HEK293 (cell line): ENCODE results near the gene SMCHD1.

ENCODE experiments used
- FEZF1 ChIP-seq: fragments of 450-650 bp; formaldehyde crosslinking; IDR thresholded peaks from 2 replicates; pipeline ENCODE4 v1.5.1; 2016; ENCODE audit warnings: missing biosample characterization, missing genetic modification characterization
- KLF10 ChIP-seq: fragments of 450-650 bp; IDR thresholded peaks from 2 replicates; pipeline ENCODE4 v1.5.1; 2018; ENCODE audit warnings: missing biosample characterization, mild to moderate bottlenecking, missing genetic modification characterization
- KLF9 ChIP-seq: fragments of 450-650 bp; formaldehyde crosslinking; IDR thresholded peaks from 2 replicates; pipeline ENCODE4 v1.5.1; 2016; ENCODE audit warnings: missing biosample characterization, missing genetic modification characterization, low read depth
- PATZ1 ChIP-seq: fragments of 450-650 bp; formaldehyde crosslinking; IDR thresholded peaks from 2 replicates; pipeline ENCODE4 v1.5.1; 2016; ENCODE audit warnings: missing biosample characterization, missing genetic modification characterization
- PRDM1 ChIP-seq: fragments of 450-650 bp; formaldehyde crosslinking; IDR thresholded peaks from 2 replicates; pipeline ENCODE4; 2016; ENCODE audit warnings: missing biosample characterization, missing genetic modification characterization
- REPIN1 ChIP-seq: fragments of 450-650 bp; formaldehyde crosslinking; IDR thresholded peaks from 2 replicates; pipeline ENCODE4 v1.5.1; 2017; ENCODE audit warnings: missing biosample characterization, missing genetic modification characterization, low read depth
- ZBTB17 ChIP-seq: fragments of 450-650 bp; formaldehyde crosslinking; IDR thresholded peaks from 2 replicates; pipeline ENCODE4 v1.5.1; 2016; ENCODE audit warnings: missing biosample characterization, missing genetic modification characterization
- ZBTB20 ChIP-seq: fragments of 450-650 bp; formaldehyde crosslinking; IDR thresholded peaks from 2 replicates; pipeline ENCODE4 v1.5.1; 2016; ENCODE audit warnings: missing biosample characterization, missing genetic modification characterization
- ZBTB8A ChIP-seq: fragments of 450-650 bp; formaldehyde crosslinking; IDR thresholded peaks from 2 replicates; pipeline ENCODE4 v1.5.1; 2016; ENCODE audit warnings: missing biosample characterization, missing genetic modification characterization
- ZEB2 ChIP-seq: fragments of 450-650 bp; formaldehyde crosslinking; IDR thresholded peaks from 2 replicates; pipeline ENCODE4 v1.5.1; 2016; ENCODE audit warnings: missing biosample characterization, missing genetic modification characterization
- ZFHX2 ChIP-seq: fragments of 450-650 bp; formaldehyde crosslinking; conservative IDR thresholded peaks from 2 replicates; pipeline ENCODE4 v1.5.1; 2016; ENCODE audit warnings: missing biosample characterization, missing genetic modification characterization
- ZNF146 ChIP-seq: fragments of 450-650 bp; formaldehyde crosslinking; IDR thresholded peaks from 2 replicates; pipeline ENCODE4 v1.5.1; 2016; ENCODE audit warnings: missing biosample characterization, missing genetic modification characterization
- ZNF174 ChIP-seq: fragments of 450-650 bp; formaldehyde crosslinking; IDR thresholded peaks from 2 replicates; pipeline ENCODE4 v1.5.0; 2017; ENCODE audit warnings: missing biosample characterization, mild to moderate bottlenecking, missing genetic modification characterization
- ZNF175 ChIP-seq: fragments of 450-650 bp; formaldehyde crosslinking; IDR thresholded peaks from 2 replicates; pipeline ENCODE4 v1.5.1; 2016; ENCODE audit warnings: missing biosample characterization, missing genetic modification characterization
- ZNF266 ChIP-seq: fragments of 450-650 bp; formaldehyde crosslinking; IDR thresholded peaks from 2 replicates; pipeline ENCODE4 v1.5.1; 2016; ENCODE audit warnings: missing biosample characterization, missing genetic modification characterization, low read depth
- ZNF335 ChIP-seq: fragments of 450-650 bp; formaldehyde crosslinking; conservative IDR thresholded peaks from 2 replicates; pipeline ENCODE4 v1.5.1; 2016; ENCODE audit warnings: missing biosample characterization, missing genetic modification characterization
- ZNF423 ChIP-seq: fragments of 450-650 bp; formaldehyde crosslinking; IDR thresholded peaks from 2 replicates; pipeline ENCODE4 v1.5.1; 2016; ENCODE audit warnings: missing biosample characterization, missing genetic modification characterization
- ZNF426 ChIP-seq: fragments of 450-650 bp; formaldehyde crosslinking; IDR thresholded peaks from 2 replicates; pipeline ENCODE4 v1.5.1; 2017; ENCODE audit warnings: missing biosample characterization, missing genetic modification characterization, mild to moderate bottlenecking, inconsistent platforms, moderate library complexity
- ZNF488 ChIP-seq: fragments of 450-650 bp; formaldehyde crosslinking; IDR thresholded peaks from 2 replicates; pipeline ENCODE4 v1.5.1; 2016; ENCODE audit warnings: missing biosample characterization, missing genetic modification characterization
- ZNF501 ChIP-seq: fragments of 450-650 bp; formaldehyde crosslinking; IDR thresholded peaks from 2 replicates; pipeline ENCODE4 v1.5.1; 2016; ENCODE audit warnings: missing biosample characterization, missing genetic modification characterization
- ZNF585B ChIP-seq: fragments of 450-650 bp; formaldehyde crosslinking; IDR thresholded peaks from 2 replicates; pipeline ENCODE4 v1.5.1; 2016; ENCODE audit warnings: missing biosample characterization, missing genetic modification characterization
- ZNF623 ChIP-seq: fragments of 450-650 bp; formaldehyde crosslinking; IDR thresholded peaks from 2 replicates; pipeline ENCODE4 v1.5.1; 2016; ENCODE audit warnings: missing biosample characterization, missing genetic modification characterization
- ZNF626 ChIP-seq: fragments of 450-650 bp; sonication (Bioruptor Pico); formaldehyde crosslinking; IDR thresholded peaks from 2 replicates; pipeline ENCODE4 v1.5.1; 2018; ENCODE audit warnings: missing biosample characterization, missing genetic modification characterization, inconsistent platforms
- ZNF654 ChIP-seq: fragments of 450-650 bp; formaldehyde crosslinking; IDR thresholded peaks from 2 replicates; pipeline ENCODE4 v1.5.1; 2016; ENCODE audit warnings: low read depth, missing biosample characterization, missing genetic modification characterization
- ZNF664 ChIP-seq: fragments of 450-650 bp; formaldehyde crosslinking; IDR thresholded peaks from 2 replicates; pipeline ENCODE4 v1.5.1; 2016; ENCODE audit warnings: missing biosample characterization, missing genetic modification characterization
- ZNF692 ChIP-seq: fragments of 450-650 bp; formaldehyde crosslinking; IDR thresholded peaks from 2 replicates; pipeline ENCODE4 v1.5.1; 2016; ENCODE audit warnings: missing biosample characterization, missing genetic modification characterization
- ZNF791 ChIP-seq: fragments of 450-650 bp; formaldehyde crosslinking; IDR thresholded peaks from 2 replicates; pipeline ENCODE4 v1.5.1; 2016; ENCODE audit warnings: missing biosample characterization, missing genetic modification characterization
- ZNF792 ChIP-seq: fragments of 450-650 bp; formaldehyde crosslinking; IDR thresholded peaks from 2 replicates; pipeline ENCODE4 v1.5.1; 2016; ENCODE audit warnings: missing biosample characterization, missing genetic modification characterization
- ZXDB ChIP-seq: fragments of 450-650 bp; formaldehyde crosslinking; IDR thresholded peaks from 2 replicates; pipeline ENCODE4 v1.5.1; 2016; ENCODE audit warnings: missing biosample characterization, missing genetic modification characterization
- TF ChIP-seq, protein P1 (sequence below): fragments of 450-650 bp; formaldehyde crosslinking; IDR thresholded peaks from 2 replicates; pipeline ENCODE4 v1.5.1; 2016; ENCODE audit warnings: missing biosample characterization, missing genetic modification characterization
- TF ChIP-seq, protein P2 (sequence below): fragments of 450-650 bp; formaldehyde crosslinking; IDR thresholded peaks from 2 replicates; pipeline ENCODE4 v1.5.1; 2016; ENCODE audit warnings: missing biosample characterization, missing genetic modification characterization
- TF ChIP-seq, protein P3 (sequence below): fragments of 450-650 bp; formaldehyde crosslinking; IDR thresholded peaks from 2 replicates; pipeline ENCODE4 v1.5.1; 2016; ENCODE audit warnings: missing biosample characterization, missing genetic modification characterization

Gene SMCHD1

GRCh38 chr18:2655178-2655953 lies at the start of gene SMCHD1 (continued):
- no peak for TF ChIP-seq ZNF664
- no peak for TF ChIP-seq ZBTB17 (tag by site-specific recombination)
- TF ChIP-seq ZNF423 (tag by site-specific recombination): peak; percentile 45; the same call in 1 of the 2 replicates
- TF ChIP-seq ZNF792 (tag by site-specific recombination): no peak
- peak; percentile 2; the same call in 1 of the 2 replicates for TF ChIP-seq ZFHX2 (tag by site-specific recombination)
- peak; percentile 89; the same call in 1 of the 2 replicates for TF ChIP-seq KLF9 (tag by site-specific recombination)
- TF ChIP-seq ZNF501 (tag by site-specific recombination): peak; percentile 94
- no peak for TF ChIP-seq PRDM1 (tag by site-specific recombination)
- no peak; the same call in 1 of the 2 replicates for TF ChIP-seq REPIN1 (tag by site-specific recombination)
- TF ChIP-seq ZNF175 (tag by site-specific recombination): no peak
- TF ChIP-seq, protein P1, sequence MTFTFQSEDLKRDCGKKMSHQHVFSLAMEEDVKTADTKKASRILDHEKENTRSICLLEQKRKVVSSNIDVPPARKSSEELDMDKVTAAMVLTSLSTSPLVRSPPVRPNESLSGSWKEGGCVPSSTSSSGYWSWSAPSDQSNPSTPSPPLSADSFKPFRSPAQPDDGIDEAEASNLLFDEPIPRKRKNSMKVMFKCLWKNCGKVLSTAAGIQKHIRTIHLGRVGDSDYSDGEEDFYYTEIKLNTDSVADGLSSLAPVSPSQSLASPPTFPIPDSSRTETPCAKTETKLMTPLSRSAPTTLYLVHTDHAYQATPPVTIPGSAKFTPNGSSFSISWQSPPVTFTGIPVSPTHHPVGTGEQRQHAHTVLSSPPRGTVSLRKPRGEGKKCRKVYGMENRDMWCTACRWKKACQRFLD (tag by site-specific recombination): no peak
- no peak for TF ChIP-seq ZNF654
- TF ChIP-seq ZNF266 (tag by site-specific recombination): no peak
- TF ChIP-seq ZNF426 (tag by site-specific recombination): no peak
- TF ChIP-seq ZNF692 (tag by site-specific recombination): peak; percentile 60
- TF ChIP-seq PATZ1 (tag by site-specific recombination): no peak; the same call in none of the 2 replicates
- no peak for TF ChIP-seq ZNF174 (tag by site-specific recombination)
- no peak; the same call in none of the 2 replicates for TF ChIP-seq ZNF623
- TF ChIP-seq, protein P2, sequence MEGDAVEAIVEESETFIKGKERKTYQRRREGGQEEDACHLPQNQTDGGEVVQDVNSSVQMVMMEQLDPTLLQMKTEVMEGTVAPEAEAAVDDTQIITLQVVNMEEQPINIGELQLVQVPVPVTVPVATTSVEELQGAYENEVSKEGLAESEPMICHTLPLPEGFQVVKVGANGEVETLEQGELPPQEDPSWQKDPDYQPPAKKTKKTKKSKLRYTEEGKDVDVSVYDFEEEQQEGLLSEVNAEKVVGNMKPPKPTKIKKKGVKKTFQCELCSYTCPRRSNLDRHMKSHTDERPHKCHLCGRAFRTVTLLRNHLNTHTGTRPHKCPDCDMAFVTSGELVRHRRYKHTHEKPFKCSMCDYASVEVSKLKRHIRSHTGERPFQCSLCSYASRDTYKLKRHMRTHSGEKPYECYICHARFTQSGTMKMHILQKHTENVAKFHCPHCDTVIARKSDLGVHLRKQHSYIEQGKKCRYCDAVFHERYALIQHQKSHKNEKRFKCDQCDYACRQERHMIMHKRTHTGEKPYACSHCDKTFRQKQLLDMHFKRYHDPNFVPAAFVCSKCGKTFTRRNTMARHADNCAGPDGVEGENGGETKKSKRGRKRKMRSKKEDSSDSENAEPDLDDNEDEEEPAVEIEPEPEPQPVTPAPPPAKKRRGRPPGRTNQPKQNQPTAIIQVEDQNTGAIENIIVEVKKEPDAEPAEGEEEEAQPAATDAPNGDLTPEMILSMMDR (tag by site-specific recombination): 0 out of 2 replicates have a peak, but pooled peaks have one; percentile 8
- TF ChIP-seq ZXDB (tag by site-specific recombination): peak; percentile 89; the same call in 1 of the 2 replicates
- TF ChIP-seq, protein P3, sequence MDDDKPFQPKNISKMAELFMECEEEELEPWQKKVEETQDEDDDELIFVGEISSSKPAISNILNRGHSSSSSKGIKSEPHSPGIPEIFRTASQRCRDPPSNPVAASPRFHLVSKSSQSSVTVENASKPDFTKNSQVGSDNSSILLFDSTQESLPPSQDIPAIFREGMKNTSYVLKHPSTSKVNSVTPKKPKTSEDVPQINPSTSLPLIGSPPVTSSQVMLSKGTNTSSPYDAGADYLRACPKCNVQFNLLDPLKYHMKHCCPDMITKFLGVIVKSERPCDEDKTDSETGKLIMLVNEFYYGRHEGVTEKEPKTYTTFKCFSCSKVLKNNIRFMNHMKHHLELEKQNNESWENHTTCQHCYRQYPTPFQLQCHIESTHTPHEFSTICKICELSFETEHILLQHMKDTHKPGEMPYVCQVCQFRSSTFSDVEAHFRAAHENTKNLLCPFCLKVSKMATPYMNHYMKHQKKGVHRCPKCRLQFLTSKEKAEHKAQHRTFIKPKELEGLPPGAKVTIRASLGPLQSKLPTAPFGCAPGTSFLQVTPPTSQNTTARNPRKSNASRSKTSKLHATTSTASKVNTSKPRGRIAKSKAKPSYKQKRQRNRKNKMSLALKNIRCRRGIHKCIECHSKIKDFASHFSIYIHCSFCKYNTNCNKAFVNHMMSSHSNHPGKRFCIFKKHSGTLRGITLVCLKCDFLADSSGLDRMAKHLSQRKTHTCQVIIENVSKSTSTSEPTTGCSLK (tag by site-specific recombination): no peak
- no peak for TF ChIP-seq ZBTB20 (tag by site-specific recombination)
- TF ChIP-seq ZNF488: no peak
- TF ChIP-seq ZEB2: peak; percentile 59; the same call in 1 of the 2 replicates
- TF ChIP-seq ZNF335: peak; percentile 95
- TF ChIP-seq FEZF1 (tag by site-specific recombination): no peak
- no peak for TF ChIP-seq ZNF626 (tag by site-specific recombination)
- TF ChIP-seq ZNF146 (tag by site-specific recombination): no peak
- no peak for TF ChIP-seq ZNF585B (tag by site-specific recombination)
- TF ChIP-seq KLF10 (tag by site-specific recombination): peak; percentile 57
- peak; percentile 97 for TF ChIP-seq ZBTB8A (tag by site-specific recombination)
- no peak for TF ChIP-seq ZNF791 (tag by site-specific recombination)
